NCI-H1105 treated with DMSO at 0.1 percent for 48 hours (cell line): ENCODE measurements around the gene ATG14.
"Not testable (repeated sequence)": the region's sequence is repeated elsewhere in the genome, so short reads cannot be mapped to it uniquely, and the experiment has no call there.

Source experiments
- DNase-seq: peaks from one replicate; lab custom pipeline; 2025; lab: John Stamatoyannopoulos, UW

ATG14 gene

DNA sequence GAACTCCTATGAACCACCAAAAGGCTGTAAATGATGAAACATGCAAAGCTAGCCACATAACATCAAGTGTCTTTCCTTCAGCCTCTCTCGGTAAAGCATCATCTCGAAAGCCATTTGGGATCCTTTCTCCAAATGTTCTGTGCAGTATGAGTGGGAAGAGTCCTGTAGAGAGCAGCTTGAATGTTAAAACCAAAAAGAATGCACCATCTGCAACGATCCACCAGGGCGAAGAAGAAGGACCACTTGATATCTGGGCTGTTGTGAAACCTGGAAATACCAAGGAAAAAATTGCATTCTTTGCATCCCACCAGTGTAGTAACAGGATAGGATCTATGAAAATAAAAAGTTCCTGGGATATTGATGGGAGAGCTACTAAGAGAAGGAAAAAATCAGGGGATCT, 61.2 kb downstream of the ATG14 start:
- no peak for DNase-seq

DNA sequence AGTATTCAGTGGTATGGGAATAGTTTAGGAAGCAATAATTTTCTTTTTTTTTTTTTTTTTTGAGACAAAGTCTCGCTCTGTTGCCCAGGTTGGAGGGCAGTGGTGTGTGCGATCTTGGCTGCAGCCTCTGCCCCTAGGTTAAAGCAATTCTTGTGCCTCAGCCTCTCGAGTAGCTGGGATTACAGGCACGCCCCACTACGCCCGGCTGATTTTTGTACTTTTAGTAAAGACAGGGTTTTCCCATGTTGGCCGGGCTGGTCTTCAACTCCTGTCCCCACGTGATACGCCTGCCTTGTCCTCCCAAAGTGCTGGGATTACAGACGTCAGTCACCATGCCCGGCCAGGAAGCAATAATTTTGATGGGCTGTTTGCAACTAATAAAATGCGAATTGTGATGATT, 62.1 kb downstream of the ATG14 start:
- no peak for DNase-seq

DNA sequence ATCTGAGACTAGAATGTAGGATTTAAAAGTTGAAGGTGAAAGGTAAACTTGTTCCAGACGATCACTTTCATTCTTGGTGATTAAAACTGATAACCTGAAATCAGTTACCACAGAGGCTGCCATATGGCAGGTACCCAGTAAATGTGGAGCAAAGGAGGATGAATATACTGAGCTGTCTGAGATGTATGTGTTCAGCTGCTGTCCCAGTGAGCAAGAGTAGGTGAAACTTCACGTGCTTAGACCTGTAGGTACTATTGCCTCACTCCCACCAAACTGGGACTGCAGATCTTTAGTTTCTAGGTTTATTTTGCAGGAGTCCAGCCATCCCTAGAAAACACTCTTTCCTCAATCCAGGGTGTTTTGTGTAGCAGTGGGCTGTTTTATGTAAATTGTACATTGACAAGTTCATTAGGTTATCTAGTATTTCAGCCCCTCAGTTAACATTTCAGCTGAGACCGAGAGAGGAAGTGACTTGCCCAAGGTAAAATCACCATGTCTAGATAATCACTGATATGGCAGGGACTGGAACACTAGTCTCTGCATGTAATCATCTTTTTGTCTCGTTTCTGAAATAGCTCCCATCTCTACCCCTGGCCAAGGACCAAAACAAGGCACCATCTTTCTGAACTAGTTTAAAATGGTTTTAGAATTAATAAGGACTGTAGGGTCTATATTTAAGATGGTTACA, 62.7 kb downstream of the ATG14 start:
- no peak for DNase-seq

DNA sequence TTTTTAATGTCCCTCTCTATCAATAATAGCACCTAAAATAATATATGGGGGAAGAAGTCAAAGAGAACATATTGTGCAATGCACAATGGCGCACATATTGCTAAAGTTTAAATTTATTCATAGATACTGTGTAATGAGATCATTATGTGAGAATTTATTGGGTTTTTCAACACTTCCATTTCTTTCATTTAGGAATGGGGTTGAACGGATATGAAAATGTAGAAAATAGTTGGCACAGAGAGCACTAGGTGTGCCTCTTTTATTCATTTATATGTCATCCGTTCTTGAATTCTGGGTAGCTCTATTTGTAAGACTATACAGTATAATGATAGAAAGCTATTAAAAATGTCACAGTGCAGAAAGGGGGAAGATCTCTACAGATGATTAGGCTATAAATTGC, 63.9 kb downstream of the ATG14 start:
- no peak for DNase-seq

DNA sequence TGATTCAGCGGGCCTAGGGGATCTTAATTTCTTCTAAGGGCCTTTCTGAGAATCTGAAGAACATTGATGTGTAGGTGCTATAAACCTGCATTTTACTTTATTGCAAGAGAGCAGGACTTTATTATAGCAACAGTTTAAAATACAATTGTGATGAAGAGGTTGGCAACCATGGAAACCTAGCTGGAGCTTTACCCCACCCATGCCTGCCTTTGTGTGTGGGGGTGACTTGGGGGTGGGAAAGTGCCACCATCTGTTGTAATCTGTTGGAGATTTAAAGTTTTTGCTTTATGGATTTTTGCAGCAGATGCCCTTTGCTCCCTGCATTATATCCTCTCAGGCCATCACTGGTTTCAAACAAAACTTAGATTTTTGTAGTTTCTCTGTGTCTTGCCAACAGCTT, 64.6 kb downstream of the ATG14 start:
- DNase-seq: no peak

DNA sequence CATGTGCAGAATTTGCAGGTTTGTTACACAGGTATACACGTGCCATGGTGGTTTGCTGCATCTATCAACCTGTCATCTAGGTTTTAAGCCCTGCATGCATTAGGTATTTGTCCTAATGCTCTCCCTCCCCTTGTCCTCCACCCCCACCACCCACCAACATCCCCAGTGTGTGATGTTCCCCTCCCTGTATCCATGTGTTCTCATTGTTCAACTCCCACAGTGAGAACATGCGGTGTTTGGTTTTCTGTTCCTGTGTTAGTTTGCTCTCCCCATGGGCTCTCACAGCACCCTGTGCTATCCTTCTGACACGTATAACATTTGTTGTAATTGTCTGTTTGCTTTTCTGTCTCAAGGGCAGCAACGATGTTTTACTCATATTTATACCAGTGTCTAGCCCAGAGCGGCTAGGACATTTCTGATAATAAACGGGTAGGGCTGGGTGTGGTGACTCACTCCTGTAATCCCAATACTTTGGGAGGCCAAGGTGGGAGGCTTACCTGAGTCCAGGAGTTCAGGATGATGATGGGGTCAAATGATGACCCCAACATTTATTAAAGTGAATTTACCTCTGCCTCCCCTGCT, 67.0 kb downstream of the ATG14 start:
- DNase-seq: not testable (repeated sequence)

DNA sequence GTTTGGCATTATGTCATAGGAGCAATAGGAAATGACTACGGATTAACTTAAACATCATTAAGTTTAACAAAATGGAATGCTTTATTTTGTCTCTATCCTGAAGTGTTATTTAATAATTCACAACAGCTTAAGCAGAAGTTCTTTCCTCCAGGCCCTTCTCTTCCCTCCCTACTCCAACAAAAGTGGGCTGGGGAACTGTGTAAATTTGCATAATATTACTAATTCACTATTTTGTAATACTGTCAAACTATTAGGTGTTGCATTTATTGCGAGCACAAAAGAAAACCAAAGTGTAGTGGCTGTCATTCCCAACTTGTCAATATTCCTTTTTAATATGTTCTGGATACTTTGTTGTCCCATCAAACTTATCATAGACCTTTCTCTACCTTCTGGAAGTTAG, 69.8 kb downstream of the ATG14 start:
- no peak for DNase-seq

DNA sequence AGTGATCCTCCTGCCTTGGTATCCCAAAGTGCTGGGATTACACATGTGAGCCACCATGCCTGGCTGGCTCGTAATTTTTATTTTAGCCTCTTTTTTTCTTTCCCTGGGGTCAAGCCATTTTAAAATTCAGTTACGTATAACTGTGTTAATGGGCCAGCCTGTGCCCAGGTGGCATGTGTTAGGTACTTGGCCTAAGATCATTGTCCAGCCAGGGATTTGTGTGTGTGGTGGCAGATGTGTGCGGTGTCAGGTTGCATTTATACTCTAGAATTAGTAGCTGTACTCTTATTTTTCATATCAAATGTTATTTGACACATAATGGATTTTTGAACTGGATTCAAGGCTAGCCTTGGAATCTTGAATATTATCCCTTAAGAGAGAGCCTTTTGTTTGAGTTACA, 71.1 kb downstream of the ATG14 start:
- peak; percentile 32 for DNase-seq

DNA sequence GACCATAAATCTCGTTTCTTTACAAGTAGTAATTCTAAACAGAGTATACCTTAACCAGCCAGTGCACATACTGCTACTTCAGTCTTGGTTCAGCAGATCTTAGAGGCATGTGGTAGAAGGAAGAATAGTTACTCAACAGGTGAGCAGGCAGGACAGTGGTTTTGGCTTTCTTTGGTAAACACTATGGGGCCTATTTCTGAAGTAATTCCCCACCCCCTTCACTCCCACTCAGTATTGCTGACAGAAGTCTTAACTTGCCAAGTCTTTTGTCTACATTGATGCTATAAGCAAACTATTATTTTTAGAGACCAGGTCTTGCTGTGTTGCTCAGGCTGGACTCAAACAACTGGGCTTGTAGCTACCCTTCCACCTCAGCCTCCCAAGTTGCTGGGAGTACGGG, 71.9 kb downstream of the ATG14 start:
- no peak for DNase-seq

DNA sequence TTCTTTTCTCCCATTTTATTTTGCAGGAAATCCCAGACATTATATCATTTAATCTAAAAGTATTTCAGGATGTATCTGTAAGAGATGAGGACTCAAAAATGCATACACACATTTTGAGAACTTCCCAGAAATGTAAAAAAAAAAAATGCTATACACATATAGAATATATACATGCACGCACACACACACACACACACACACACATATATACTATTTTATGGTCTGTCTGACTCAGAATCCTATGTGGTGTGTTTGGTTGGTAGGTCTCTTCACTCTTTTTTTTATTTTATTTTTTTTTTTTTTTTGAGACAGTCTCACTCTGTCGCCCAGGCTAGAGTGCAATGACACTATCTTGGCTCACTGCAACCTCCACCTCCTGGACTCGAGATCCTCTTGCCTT, 74.9 kb downstream of the ATG14 start:
- no peak for DNase-seq

DNA sequence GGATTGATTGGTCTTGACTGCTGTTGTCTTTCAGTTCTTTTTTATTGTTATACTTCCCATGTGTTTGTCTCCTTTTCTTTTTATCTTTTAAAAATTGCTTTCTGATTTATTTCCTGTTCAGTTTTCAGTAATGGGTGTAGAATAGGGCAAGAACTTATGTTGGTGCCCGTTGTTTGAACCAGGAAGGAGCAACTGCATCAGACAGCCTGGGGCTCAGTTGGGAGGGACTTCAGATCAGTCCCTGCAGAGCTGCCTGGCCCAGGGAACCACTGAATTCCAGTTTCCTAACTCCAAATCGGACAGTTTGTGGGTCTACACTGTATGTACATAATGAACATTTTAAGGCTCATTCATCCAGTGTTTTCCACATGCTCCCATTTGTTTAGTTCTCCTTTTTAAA, 75.5 kb downstream of the ATG14 start:
- DNase-seq: no peak

DNA sequence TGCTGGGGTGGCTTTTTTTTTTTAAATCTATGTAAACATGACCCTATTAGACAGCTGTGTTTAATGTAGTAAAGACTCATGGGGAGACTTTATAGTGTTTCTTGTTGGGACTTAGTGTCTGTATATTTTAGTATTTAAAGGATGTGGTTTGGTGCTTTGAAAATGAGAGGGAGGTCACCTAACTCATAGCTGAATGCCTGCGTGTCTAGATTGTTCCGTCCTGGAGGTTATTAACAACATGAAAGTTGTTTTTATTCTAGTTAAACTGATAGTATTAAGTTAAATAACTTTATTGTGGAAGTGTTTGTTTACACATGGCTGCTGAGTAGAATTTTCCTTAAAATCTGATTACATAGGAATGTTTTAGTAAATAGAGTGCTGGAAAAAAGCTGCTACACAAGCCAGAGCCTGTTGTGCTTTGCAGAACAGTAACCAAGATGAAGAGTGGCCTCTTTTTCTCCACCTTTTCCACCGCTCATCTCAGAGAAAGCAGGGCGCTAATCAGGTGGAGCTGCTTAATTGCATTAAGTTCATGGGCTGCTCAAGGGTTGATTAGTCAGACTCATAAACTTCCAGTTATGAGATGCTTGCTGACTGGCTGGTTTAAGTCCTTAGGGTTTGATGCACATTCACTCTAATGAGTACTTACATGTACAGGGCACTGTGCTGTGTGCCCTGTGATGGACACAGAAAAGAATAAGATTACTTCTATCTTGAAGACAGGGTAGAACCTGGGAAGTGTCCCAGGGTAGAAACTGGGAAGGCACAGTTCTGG, 77.7 kb downstream of the ATG14 start:
- no peak for DNase-seq

DNA sequence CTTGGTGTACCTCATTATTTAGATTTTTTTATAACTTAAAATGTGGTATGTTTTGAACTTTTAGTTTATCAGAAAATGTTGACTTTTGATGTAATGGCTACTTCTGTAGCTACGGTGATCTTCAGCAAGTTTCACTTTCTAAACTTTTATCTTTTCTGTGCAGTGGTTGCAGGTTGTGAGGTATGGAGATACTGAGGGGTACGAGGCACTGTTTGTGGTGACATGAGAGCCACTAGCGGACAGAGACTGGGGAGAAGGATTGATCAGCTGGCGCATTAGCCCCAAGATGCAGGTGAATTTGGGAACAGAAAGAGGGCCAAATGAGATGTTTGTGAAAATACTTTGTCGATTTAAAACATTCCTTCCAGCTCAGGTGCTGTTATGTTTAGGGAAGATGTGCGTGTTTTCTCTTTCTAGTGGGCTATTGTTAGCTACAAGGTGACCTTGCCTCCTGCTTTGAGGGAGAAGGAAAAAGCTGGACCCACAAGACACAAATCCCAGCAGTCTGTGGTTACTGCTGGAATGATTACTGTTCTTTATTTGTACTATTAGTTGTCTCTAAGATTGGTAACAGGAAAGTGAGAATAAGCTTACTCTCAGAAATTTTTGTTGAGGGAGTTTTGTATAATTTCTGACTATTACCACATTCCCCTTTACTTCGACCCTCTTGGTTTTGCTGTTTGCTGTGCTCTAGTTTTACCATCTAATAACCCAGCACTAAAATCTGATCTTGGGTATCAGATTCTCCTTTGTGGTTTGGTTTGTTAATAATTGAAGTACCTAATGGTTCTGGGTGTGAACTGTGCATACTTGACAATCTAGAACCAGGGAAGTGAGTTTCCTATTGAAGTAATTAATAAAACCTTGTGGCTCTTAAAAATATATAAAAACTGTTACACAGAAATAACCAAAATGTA, 78.7 kb downstream of the ATG14 start:
- no peak for DNase-seq

DNA sequence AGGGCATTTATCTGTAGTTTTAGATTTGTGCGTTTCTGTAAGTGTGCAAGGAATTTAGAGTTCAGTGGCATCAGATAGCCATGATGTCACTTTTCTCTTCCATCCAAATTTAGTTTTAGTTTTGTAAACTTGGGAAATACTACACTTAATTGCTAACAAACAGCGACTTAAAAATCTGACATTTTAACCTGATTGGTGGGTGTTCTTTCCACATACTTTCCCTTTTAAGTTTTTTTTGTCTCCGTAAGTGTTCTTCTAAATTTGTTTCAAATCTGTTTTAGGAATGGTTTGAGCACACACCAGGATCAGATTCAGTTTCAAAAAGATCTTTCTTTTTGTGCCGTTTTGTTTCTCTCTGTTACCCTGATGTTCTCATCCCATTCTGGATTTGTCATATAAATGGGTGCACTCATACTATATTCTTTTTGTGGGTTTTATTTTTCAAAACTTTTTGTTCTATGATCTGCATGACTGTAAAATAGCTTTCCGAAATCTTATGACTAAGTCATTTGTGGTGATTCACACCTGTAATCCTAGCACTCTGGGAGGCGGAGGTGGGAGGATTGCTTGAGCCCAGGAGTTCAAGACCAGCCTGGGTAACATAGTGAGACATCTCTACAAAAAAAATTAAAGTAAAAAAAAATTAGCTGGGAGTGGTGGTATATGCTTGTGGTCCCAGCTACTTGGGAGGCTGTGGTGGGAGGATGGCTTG, 81.5 kb downstream of the ATG14 start:
- DNase-seq: no peak

DNA sequence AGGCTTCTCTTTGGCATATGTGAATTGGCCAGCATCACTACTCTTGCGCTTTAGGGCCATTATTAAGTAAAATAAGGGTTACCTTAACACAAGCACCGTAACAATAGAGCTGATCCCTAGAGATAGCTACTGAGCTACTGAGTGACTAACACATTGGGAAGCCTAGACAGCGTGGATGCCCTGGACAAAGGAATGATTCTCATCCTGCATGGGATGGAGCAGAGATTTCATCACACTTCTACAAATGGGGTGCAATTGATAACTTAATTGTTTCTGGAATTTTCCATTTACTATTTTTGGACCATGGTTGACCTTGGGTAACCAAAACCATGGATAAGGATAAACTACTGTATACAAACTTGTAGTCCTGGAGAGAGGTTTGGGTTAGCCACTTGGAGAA, 83.3 kb downstream of the ATG14 start:
- DNase-seq: no peak

DNA sequence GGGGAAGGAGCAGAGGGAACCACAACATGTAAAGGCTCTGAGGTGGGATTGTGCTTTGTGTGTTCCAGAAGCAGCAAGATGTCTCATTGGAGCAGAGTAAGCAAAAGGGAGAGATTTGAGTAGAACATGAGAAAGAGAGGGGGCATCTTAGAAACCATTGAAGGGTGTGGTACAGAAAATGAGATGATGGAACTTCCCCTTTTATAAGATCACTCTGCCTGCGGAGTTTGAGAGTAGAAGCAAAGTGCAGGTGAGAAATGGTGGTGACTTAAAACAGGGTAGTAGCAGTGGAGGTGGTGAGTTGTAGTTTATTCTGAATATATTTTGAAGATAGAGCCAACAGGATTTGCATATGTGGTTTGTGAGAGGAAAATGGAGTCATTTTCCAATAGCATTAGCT, 84.5 kb downstream of the ATG14 start:
- DNase-seq: no peak

DNA sequence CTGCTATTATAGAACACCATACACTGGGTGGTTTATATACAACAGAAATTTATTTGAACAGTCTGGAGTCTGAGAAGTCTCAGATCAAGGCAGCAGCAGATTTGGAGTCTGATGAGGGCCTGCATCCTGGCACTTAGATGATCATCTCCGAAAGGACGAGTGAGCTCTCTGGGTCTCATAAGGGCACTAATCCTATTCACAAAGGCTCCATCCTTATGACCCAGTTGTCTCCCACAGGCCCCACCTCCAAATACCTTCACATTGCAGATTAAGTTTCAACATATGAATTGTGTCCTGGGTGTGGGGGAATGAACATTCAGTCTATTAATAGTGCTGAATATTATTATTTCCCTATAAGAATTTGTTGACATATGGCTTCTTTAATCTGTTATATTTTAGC, 86.8 kb downstream of the ATG14 start:
- DNase-seq: no peak

DNA sequence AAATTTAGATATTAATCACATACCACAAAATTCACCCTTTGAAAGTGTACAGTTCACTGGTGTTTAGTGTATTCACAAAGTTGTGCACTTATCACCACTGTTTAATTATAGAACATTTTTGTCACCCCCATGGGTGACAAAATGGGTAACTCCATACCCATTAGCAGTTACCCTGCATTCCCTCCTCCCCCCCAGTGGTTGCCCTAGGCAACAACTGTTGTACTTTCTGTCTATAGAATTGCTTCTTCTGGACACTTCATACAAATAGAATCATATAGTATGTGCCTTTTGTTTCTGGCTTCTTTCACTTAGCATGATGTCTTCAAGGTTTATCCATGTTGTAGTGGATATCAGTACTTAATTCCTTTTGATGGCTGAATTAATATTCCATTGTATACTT, 87.7 kb downstream of the ATG14 start:
- no peak for DNase-seq

DNA sequence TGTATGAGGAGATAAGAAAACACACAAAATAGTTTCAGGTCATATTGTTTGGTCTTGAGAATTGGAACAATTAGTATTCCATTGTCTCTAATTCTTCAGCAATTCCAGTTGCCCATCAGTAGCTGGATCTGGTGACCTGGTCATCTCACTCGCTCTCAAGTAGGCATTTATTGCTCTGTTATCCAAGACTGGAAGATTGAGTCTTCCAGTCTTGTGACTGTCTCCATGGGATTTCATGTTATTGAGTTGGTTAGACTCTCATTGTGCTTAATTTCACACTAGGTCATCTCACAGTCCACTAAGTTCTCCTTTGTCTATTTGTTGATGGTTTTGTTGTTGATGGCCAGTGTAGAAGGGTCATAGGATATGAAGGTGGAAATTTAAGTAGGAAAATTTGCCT, 92.9 kb downstream of the ATG14 start:
- no peak for DNase-seq

DNA sequence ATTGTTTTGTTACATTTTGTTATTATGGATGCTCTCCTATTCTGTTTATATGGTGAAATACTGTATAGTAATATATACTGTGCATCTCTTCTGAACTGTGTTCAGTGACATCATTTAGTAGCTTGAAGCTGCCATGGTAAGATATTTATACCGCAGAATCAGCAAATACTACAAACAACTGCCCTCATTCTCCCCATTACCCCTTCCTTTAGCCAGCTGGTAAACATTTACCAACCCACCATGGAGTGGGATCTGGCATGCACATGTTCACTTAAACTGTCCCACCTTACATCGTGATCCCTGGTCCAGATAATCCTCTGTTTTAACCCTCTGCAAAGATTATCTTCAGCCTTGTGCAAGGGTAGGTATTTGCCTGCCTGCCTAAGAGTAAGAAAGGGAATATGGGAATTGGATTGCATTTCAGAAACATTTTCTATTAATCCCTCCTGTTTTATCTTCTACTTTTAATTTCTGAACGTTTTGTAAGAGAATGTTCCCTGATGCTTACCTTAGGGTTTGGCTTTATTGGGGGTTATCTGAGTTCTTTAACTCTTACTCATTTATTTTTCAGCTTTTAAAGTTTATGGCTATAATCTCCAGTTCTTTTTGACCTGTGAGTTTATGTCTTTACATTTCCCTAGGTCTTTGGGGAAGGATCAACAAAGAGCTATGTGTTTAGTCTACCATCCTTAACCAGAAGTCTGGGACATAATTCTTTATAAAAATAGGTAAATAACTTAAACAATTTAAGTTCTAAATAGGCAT, 93.9 kb downstream of the ATG14 start:
- DNase-seq: no peak

DNA sequence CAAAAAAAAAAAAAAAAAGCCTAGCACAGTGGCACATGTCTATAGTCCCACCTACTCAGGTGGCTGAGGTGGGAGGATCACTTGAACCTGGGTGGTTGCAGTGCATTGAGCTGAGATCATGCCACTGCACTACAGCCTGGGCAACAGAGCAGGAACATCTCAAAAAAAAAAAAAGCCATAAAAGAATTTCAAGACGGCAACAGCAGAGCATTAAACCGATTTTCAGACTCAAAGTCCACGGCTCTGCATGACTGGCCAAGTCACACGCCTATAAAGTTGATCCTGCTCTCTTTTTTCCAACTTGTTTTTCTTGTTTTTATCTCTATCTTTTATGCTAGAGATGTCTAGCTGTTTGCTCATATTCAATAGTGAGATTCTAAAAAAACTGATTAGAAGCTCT, 95.1 kb downstream of the ATG14 start:
- no peak for DNase-seq
